HG02571 (cell line): ENCODE data around the gene CHCHD2.
"Not testable (repeated sequence)": the region's sequence is repeated elsewhere in the genome, so short reads cannot be mapped to it uniquely, and the experiment has no call there.

Experiments used
- ATAC-seq: cut with Tn5 transposase; IDR thresholded peaks from one replicate; pipeline ENCODE4 v1.9.1; 2021; ENCODE audit warnings: mild to moderate bottlenecking, moderate library complexity; ENCODE audit not compliant: unreplicated experiment

CHCHD2 gene, protein sequence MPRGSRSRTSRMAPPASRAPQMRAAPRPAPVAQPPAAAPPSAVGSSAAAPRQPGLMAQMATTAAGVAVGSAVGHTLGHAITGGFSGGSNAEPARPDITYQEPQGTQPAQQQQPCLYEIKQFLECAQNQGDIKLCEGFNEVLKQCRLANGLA

GRCh38 chr7:56106108-56107073 is at the start of gene CHCHD2:
CHCHD2 (minus strand) TSS chr7:56106476; CDS start chr7:56106413, 63 bp downstream.
- ATAC-seq = peak; percentile 100

- not testable (repeated sequence) for ATAC-seq
Measured at GRCh38 chr7:56131062-56131461, 24.8 kb upstream of the CHCHD2 start.

GRCh38 chr7:56127241-56127975 is 21.1 kb upstream of the CHCHD2 start:
- no peak for ATAC-seq

- no peak for ATAC-seq
Measured at GRCh38 chr7:56125831-56126230, 19.6 kb upstream of the CHCHD2 start.

- no peak for ATAC-seq
Measured at GRCh38 chr7:56124981-56125380, 18.7 kb upstream of the CHCHD2 start.

DNA sequence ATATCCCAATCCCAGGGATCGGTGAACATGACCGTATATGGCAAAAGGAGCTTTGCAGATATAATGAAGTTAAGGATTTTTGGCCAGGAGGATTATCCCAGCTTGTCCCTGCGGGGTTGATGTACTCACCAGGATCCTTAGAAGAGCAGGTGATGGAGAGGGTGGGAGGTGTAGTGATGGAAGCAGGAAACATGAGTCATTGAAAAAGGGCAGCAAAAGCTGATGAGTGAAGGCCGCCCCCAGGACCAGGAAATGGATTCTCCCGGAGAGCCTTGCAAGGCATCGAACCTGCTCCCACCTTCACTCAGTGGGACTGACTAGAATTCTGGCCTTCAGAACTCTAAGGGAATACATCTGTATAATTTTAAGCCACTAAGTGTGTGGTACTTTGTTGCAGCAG is 15.2 kb upstream of the CHCHD2 start:
- ATAC-seq = no peak

GRCh38 chr7:56115852-56116538 is 9.7 kb upstream of the CHCHD2 start, which contains the start of gene NUPR2:
NUPR2 (minus strand) TSS chr7:56116417; CDS start chr7:56116314, 103 bp downstream.
- ATAC-seq = no peak

GRCh38 chr7:56112244-56112643 is 6.0 kb upstream of the CHCHD2 start:
- ATAC-seq = not testable (repeated sequence)

DNA sequence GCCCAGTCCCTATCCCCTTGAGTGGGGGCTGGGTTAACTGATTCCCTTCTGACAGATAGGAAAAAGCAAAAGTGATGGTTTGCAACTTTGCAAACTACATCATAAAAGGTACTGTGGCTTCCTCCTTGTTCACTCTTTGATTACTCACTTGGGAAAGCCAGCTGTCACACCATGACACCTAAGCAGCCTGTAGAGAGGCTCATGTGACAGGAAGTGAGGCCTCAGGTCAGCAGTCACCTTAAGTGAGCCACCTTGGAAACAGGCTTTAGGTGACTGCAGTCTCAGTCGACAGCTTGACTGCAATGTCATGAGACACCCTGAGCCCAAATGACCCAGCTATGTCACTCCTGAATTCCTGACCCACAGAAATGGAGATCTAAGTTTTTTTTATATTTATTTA is 4.3 kb upstream of the CHCHD2 start:
- no peak for ATAC-seq

- no peak for ATAC-seq
Measured at GRCh38 chr7:56107954-56108258, 1.6 kb upstream of the CHCHD2 start.

GRCh38 chr7:56105508-56105907 is 768 bp downstream of the CHCHD2 start:
- no peak for ATAC-seq

DNA sequence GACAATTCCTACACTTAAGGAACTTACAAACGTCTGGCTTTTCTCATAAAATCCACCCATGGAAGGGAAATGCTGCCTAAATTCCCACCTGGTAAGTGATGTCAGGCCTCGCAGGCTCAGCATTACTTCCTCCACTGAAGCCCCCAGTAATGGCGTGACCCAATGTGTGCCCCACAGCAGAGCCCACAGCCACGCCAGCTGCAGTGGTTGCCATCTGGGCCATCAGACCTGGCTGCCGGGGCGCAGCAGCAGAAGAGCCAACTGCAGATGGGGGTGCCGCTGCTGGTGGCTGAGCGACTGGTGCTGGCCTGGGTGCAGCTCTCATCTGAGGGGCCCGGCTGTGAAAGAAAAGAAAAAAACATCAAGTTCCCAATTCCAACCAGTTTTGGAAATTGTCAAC is 2.1 kb downstream of the CHCHD2 start:
- ATAC-seq = not testable (repeated sequence)

GRCh38 chr7:56099653-56100052 is 6.6 kb downstream of the CHCHD2 start:
- ATAC-seq = no peak

DNA sequence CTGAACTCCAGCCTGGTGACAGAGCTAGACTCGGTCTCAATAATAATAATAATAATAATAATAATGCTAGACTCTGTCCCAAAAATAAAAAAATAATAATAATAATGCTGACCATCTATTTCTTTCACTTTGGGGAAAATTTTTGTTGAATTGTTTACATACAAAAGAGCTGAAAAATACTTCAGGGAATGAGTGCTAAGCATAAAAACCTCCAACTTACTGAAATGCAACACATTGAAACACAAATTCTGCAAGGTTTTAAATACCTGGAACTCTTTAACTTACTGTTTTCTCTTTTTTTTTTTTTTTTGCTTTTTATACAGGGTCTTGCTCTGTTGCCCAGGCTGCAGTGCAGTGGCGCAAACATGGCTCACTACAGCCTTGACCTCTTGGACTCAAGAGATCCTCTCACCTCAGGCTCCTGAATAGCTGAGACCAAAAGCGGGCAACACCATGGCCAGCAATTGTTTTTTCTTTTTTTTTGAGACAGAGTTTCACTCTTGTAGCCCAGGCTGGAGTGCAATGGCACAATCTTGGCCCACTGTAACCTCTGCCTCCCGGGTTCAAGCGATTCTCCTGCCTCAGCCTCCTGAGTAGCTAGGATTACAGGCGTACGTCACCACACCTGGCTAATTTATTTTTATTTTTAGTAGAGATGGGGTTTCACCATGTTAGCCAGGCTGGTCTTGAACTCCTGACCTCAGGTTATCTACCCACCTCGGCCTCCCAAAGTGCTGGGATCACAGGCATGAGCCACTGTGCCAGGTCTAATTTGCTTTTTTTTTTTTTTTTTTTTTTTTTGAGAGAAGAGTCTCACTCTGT is 7.9 kb downstream of the CHCHD2 start:
- ATAC-seq = not testable (repeated sequence)

- no peak for ATAC-seq
Measured at GRCh38 chr7:56097700-56098099, 8.6 kb downstream of the CHCHD2 start.

DNA sequence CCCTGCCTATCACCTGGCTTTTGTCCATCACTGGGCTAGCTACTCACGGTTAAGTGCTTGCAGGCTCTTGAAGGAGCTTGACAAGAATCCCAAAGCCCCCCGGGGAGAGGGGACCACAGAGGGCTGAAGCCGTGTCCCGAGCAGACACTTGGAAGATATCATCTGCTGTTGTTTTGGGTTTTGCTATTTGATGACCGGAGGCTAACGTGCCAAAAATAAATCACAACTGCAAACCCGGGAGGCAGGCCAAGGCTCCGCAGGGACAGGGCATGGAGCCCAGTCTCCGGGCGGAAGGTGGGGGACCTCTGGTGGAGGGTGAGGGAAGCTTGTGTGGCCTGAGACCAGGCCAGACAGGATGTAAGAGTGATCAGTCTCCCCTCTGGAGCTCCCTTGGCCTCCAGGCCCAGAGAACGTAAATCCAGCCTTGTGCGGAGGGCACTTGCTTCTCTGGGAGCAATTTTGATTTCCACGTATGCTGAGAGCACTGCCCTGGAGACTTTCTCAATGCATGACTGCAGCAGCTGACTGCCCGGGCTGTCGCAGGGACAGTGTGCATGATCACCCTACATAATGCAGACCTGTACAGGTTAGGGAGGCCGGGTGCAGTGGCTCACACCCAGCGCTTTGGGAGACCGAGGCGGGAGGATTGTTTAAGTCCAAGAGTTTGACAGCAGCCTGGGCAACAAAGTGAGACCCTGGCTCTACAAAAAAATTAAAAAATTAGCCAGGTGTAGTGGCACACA is 13.3 kb downstream of the CHCHD2 start, which contains the start of gene PHKG1:
PHKG1 (minus strand) TSS at position 164 of the 743 bp plus-strand sequence. CDS start 4,011 bp downstream, outside the sequence.
- no peak for ATAC-seq

DNA sequence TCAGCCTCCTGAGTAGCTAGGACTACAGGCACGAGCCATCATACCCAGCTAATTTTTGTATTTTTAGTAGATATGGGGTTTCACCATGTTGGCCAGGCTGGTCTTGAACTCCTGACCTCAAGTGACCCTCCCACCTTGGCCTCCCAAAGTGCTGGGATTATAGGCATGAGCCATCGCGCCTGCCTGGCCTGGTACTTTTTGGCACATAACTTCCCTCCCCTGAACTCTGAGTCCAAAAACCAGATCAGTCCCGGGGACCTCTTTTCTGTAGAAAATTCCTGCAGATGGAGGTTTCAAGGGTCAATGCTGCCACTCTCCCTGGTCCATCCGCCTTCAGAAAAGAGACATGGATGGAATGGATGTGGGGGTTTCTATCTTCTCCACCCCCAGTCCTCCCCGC is 13.9 kb downstream of the CHCHD2 start:
- not testable (repeated sequence) for ATAC-seq

DNA sequence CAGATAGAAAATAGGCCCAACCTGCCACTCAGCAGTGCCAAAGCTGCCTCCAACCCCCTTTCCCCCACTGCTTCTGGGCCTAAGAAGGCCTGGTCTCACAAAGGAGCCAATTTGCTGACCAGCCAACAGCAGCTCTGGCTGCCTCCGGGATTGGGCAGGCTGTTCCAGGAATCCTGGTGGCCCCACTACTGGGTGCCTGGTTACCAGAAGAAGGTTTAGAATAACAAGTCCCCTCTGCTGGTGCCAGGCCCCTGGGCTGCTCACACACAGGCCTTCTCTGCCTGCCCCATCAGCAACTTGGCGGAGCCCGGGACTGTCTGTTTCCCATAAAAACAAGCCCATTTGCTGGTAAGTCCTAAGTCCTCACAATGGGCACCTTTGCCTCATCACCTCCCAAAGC is 14.7 kb downstream of the CHCHD2 start:
- no peak for ATAC-seq

- no peak for ATAC-seq
Measured at GRCh38 chr7:56087445-56087844, 18.8 kb downstream of the CHCHD2 start.
